Immature natural killer cell (primary cell): ENCODE results near the gene EPC1. TPM values are rescaled to one million over a fixed set of nuclear protein-coding genes. Genes with fewer than 3 reads are reported as not detected.

Source experiments
- DNase-seq, 3 donors: peaks; one replicate each; pipeline ENCODE4 v3.0.0; 2022; ENCODE audit warnings: mixed read lengths in 1 of 3
- H3K27ac Mint-ChIP-seq, 6 donors: one replicate each; pipeline ENCODE4 v1.8.0; 2020; ENCODE audit warnings: mixed read lengths in 6 of 6, mild to moderate bottlenecking in 5 of 6, inconsistent platforms in 4 of 6, moderate library complexity in 3 of 6
- H3K27me3 Mint-ChIP-seq, 3 donors: one replicate each; pipeline ENCODE4 v1.8.0; 2020 to 2021; ENCODE audit warnings: low read depth in 3 of 3, mild to moderate bottlenecking in 3 of 3, mixed read lengths in 3 of 3, moderate library complexity in 3 of 3, inconsistent platforms in 1 of 3
- H3K36me3 Mint-ChIP-seq, 3 donors: one replicate each; pipeline ENCODE4 v1.8.0; 2020; ENCODE audit warnings: mixed read lengths in 3 of 3, inconsistent platforms in 2 of 3, mild to moderate bottlenecking in 2 of 3
- H3K4me1 Mint-ChIP-seq, 2 donors: one replicate each; pipeline ENCODE4 v1.8.0; 2020; ENCODE audit warnings: inconsistent platforms in 2 of 2, mild to moderate bottlenecking in 2 of 2, mixed read lengths in 2 of 2, moderate library complexity in 1 of 2
- H3K4me3 Mint-ChIP-seq, 5 donors: one replicate each; pipeline ENCODE4 v1.8.0; 2020; ENCODE audit warnings: mild to moderate bottlenecking in 5 of 5, mixed read lengths in 5 of 5, inconsistent platforms in 3 of 5, moderate library complexity in 3 of 5
- H3K9me3 Mint-ChIP-seq, 6 donors: one replicate each; pipeline ENCODE4 v1.8.0; 2020; ENCODE audit warnings: mild to moderate bottlenecking in 6 of 6, mixed read lengths in 6 of 6, inconsistent platforms in 4 of 6, moderate library complexity in 3 of 6
- polyA plus RNA-seq, 3 donors: library from polyadenylated mRNA; unstranded; fragments of 300-500 nt; fragmentation: Illumina TruSeq; gene quantifications; one replicate each; pipeline ENCODE4 v1.2.3, GENCODE V29; 2021

Gene EPC1
- polyA plus RNA-seq, 3 donors from 2014 or later: 43.1 to 63.4 (median 50.5) TPM

- peak overlapping the region in 4 of 6 donors; percentile 20 to 58 (median 42) for H3K27ac Mint-ChIP-seq
Observed at GRCh38 chr10:32321016-32321631, 25.8 kb downstream of the EPC1 start.

GRCh38 chr10:32318476-32318896, 28.5 kb downstream of the EPC1 start:
- H3K9me3 Mint-ChIP-seq: no peaks in the 10 kb centered on the region
- DNase-seq: no peak
- H3K27ac Mint-ChIP-seq: peak overlapping the region; percentile 31 to 65 (median 37)
- H3K4me1 Mint-ChIP-seq: peaks cover 88 to 96% of the 10 kb centered on the region in 2 donors
- H3K4me3 Mint-ChIP-seq: peak overlapping the region in 4 of 5 donors; percentile 6 to 42 (median 10)
- no peaks in the 10 kb centered on the region for H3K36me3 Mint-ChIP-seq
- no peaks in the 10 kb centered on the region for H3K27me3 Mint-ChIP-seq

More at GRCh38 chr10:32321016-32321631, 25.8 kb downstream of the EPC1 start:
- no peak for DNase-seq
- Mint-ChIP-seq H3K27me3 (peaks cover 0 to 2% (median 0%) of the 10 kb centered on the region in 3 donors), H3K4me3 (peak overlapping the region in 2 of 5 donors; percentile 0 to 39), H3K36me3 (no peaks in the 10 kb centered on the region), H3K4me1 (peaks cover 87 to 94% of the 10 kb centered on the region in 2 donors), H3K9me3 (no peaks in the 10 kb centered on the region)

- peaks cover 89 to 96% of the 10 kb centered on the region in 2 donors for H3K4me1 Mint-ChIP-seq
- peak overlapping the region in 2 of 5 donors; percentile 4 to 42 for H3K4me3 Mint-ChIP-seq
- DNase-seq: peak in 1 of 3 donors; percentile 16
- H3K36me3 Mint-ChIP-seq: no peaks in the 10 kb centered on the region
- no peaks in the 10 kb centered on the region for H3K9me3 Mint-ChIP-seq
- H3K27me3 Mint-ChIP-seq: no peaks in the 10 kb centered on the region
- H3K27ac Mint-ChIP-seq: peak overlapping the region; percentile 31 to 65 (median 37)
Observed at GRCh38 chr10:32317795-32318357, 29.1 kb downstream of the EPC1 start.

- Mint-ChIP-seq H3K36me3 (no peaks in the 10 kb centered on the region), H3K4me1 (peaks cover 85 to 93% of the 10 kb centered on the region in 2 donors), H3K4me3 (peak overlapping the region in 2 of 5 donors; percentile 10 to 15), H3K27ac (peak overlapping the region in 5 of 6 donors; percentile 6 to 38 (median 13)), H3K9me3 (no peaks in the 10 kb centered on the region), H3K27me3 (no peaks in the 10 kb centered on the region)
- DNase-seq: no peak
Observed at GRCh38 chr10:32315424-32315823, 31.5 kb downstream of the EPC1 start.

GRCh38 chr10:32314588-32314987, 32.4 kb downstream of the EPC1 start:
- Mint-ChIP-seq H3K4me3 (peak overlapping the region in 3 of 5 donors; percentile 2 to 63 (median 19)), H3K36me3 (no peaks in the 10 kb centered on the region), H3K27ac (peak overlapping the region; percentile 1 to 83 (median 70)), H3K9me3 (no peaks in the 10 kb centered on the region), H3K27me3 (no peaks in the 10 kb centered on the region), H3K4me1 (peaks cover 85 to 90% of the 10 kb centered on the region in 2 donors)
- no peak for DNase-seq

GRCh38 chr10:32308027-32308603, 38.8 kb downstream of the EPC1 start:
- DNase-seq: peak in 1 of 3 donors; percentile 18
- peak overlapping the region; percentile 22 to 64 (median 49) for H3K4me3 Mint-ChIP-seq
- peaks cover 72 to 89% of the 10 kb centered on the region in 2 donors for H3K4me1 Mint-ChIP-seq
- no peaks in the 10 kb centered on the region for H3K27me3 Mint-ChIP-seq
- H3K9me3 Mint-ChIP-seq: no peaks in the 10 kb centered on the region
- peaks cover 0 to 11% (median 10%) of the 10 kb centered on the region in 3 donors for H3K36me3 Mint-ChIP-seq
- peak overlapping the region; percentile 30 to 77 (median 70) for H3K27ac Mint-ChIP-seq

GRCh38 chr10:32307609-32308008, 39.3 kb downstream of the EPC1 start:
- Mint-ChIP-seq H3K27ac (peak overlapping the region; percentile 30 to 80 (median 63)), H3K27me3 (no peaks in the 10 kb centered on the region), H3K36me3 (peaks cover 0 to 13% (median 10%) of the 10 kb centered on the region in 3 donors), H3K9me3 (no peaks in the 10 kb centered on the region), H3K4me1 (peaks cover 70 to 89% of the 10 kb centered on the region in 2 donors), H3K4me3 (peak overlapping the region; percentile 5 to 64 (median 39))
- DNase-seq: no peak

GRCh38 chr10:32299354-32299980, 47.5 kb downstream of the EPC1 start:
- H3K27ac Mint-ChIP-seq: peak overlapping the region; percentile 40 to 74 (median 62)
- no peaks in the 10 kb centered on the region for H3K9me3 Mint-ChIP-seq
- H3K36me3 Mint-ChIP-seq: peaks cover 0 to 17% (median 16%) of the 10 kb centered on the region in 3 donors
- H3K27me3 Mint-ChIP-seq: peaks cover 0 to 4% (median 0%) of the 10 kb centered on the region in 3 donors
- H3K4me3 Mint-ChIP-seq: peak overlapping the region in 1 of 5 donors; percentile 36
- H3K4me1 Mint-ChIP-seq: peaks cover 64 to 94% of the 10 kb centered on the region in 2 donors
- DNase-seq: no peak

- H3K27ac Mint-ChIP-seq: peak overlapping the region in 4 of 6 donors; percentile 33 to 74 (median 59)
- peaks cover 0 to 10% (median 7%) of the 10 kb centered on the region in 3 donors for H3K36me3 Mint-ChIP-seq
- no peaks in the 10 kb centered on the region for H3K9me3 Mint-ChIP-seq
- H3K27me3 Mint-ChIP-seq: peaks cover 0 to 4% (median 0%) of the 10 kb centered on the region in 3 donors
- peak overlapping the region in 1 of 5 donors; percentile 11 for H3K4me3 Mint-ChIP-seq
- peaks cover 61 to 92% of the 10 kb centered on the region in 2 donors for H3K4me1 Mint-ChIP-seq
- DNase-seq: no peak
Observed at GRCh38 chr10:32298075-32298812, 48.7 kb downstream of the EPC1 start.

GRCh38 chr10:32295027-32295426, 51.9 kb downstream of the EPC1 start:
- Mint-ChIP-seq H3K9me3 (no peaks in the 10 kb centered on the region), H3K36me3 (peaks cover 0 to 1% (median under 1%) of the 10 kb centered on the region in 3 donors), H3K4me1 (peaks cover 42 to 69% of the 10 kb centered on the region in 2 donors), H3K27ac (peak overlapping the region in 4 of 6 donors; percentile 13 to 61 (median 54)), H3K4me3 (peak overlapping the region in 3 of 5 donors; percentile 2 to 23 (median 6)), H3K27me3 (peaks cover 0 to 4% (median 0%) of the 10 kb centered on the region in 3 donors)
- no peak for DNase-seq

- Mint-ChIP-seq H3K27me3 (peaks cover 0 to 4% (median 0%) of the 10 kb centered on the region in 3 donors), H3K9me3 (no peaks in the 10 kb centered on the region), H3K4me1 (peaks cover 34 to 54% of the 10 kb centered on the region in 2 donors), H3K4me3 (no peak overlapping the region), H3K27ac (peak overlapping the region in 2 of 6 donors; percentile 55 to 61), H3K36me3 (peaks cover 3 to 9% (median 4%) of the 10 kb centered on the region in 3 donors)
- no peak for DNase-seq
Observed at GRCh38 chr10:32293581-32293980, 53.4 kb downstream of the EPC1 start.

GRCh38 chr10:32279795-32280194, 67.2 kb downstream of the EPC1 start:
- Mint-ChIP-seq H3K9me3 (no peaks in the 10 kb centered on the region), H3K36me3 (peaks cover 3 to 12% (median 7%) of the 10 kb centered on the region in 3 donors), H3K27ac (peak overlapping the region in 1 of 6 donors; percentile 50)

GRCh38 chr10:32273336-32273735, 73.6 kb downstream of the EPC1 start:
- no peak for DNase-seq
- Mint-ChIP-seq H3K36me3 (peaks cover 0 to 40% (median 26%) of the 10 kb centered on the region in 3 donors), H3K4me1 (peaks cover 13 to 55% of the 10 kb centered on the region in 2 donors), H3K27ac (peak overlapping the region in 1 of 6 donors; percentile 66), H3K27me3 (peaks cover 0 to 3% (median 2%) of the 10 kb centered on the region in 3 donors), H3K9me3 (no peaks in the 10 kb centered on the region), H3K4me3 (no peak overlapping the region)

More at GRCh38 chr10:32279795-32280194, 67.2 kb downstream of the EPC1 start:
- Mint-ChIP-seq H3K27me3 (peaks cover 0 to 4% (median 0%) of the 10 kb centered on the region in 3 donors), H3K4me3 (no peak overlapping the region), H3K4me1 (peaks cover 20 to 33% of the 10 kb centered on the region in 2 donors)
- DNase-seq: no peak
